NCI-H2081 treated with DMSO at 0.1 percent for 48 hours (cell line): ENCODE data around the gene ATP5F1D.
"Not testable (repeated sequence)": the region's sequence is repeated elsewhere in the genome, so short reads cannot be mapped to it uniquely, and the experiment has no call there.

ENCODE experiments used
- DNase-seq: peaks from one replicate; lab custom pipeline; 2025; lab: John Stamatoyannopoulos, UW

The ATP5F1D gene

DNA sequence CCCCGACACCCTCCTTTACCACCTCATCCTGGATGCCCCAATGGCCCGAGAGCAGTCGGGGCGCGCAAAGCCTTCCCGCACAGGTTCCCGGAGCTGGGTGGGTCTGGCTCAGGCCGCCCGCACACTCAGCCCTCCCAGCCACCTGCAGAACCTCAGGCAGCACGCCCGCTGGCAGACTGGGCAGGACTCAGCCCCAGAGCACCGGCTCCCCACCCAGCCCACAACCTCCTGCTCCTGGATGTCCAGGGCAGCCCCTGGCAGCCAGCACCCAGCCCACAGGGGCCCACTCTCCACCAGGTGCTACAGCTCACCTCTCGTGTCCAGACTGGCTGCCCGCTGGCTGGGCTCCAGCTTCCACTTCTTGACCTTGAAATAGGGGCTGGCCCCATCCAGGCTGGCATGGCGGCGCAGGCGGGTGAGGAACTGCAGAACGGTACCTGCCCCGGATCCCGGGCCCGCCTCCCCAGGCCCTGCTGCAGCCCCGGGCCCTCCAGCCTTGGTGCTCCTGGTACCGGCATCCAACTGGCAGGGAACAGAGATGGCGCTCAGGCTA, 8.4 kb upstream of the ATP5F1D start:
- DNase-seq = no peak

DNA sequence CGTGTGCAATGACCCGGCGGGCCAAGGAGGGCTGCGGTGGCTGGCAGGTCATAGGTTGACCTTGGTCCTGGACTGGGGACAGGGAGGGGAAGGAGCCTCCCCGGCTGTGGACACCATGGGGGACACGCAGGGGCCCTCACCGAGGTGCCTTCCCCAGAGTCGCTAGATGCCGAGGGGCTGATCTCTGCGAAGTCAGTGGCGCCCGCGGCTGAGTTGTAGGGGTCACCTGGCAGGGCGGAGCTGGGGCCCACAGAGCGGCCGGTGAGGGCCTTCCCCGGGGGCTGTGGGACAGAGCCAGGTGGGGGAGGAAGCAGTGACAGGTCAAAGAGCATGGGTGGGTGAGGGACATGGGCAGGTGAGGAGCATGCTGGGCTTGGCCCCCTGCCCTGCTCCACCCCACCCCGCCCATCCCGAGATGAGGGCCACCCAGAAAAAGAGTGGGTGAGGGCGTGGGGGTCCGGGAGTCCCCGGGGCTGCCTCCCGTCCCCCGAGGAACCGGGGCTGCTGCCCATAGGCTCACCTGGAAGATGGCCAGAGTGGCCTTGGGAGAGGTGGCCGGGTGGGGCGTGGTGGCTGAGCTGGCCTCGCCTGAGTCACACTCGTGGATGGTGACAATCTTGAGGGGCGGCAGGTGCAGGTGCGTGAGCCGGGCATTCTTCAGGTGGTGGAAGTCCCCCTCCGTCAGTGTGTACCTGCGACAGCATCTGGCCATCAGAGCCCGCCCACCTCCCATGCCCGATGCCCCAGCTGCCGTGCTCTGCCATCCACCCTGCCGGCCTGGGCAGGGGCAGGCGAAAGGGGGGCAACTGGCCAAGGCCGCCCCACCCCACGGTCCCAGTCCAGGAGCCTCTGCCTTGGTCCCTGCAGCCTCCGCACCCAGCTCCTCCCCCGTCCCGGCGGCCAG, 7.2 kb upstream of the ATP5F1D start:
- no peak for DNase-seq

GRCh38 chr19:1234955-1235380, 6.6 kb upstream of the ATP5F1D start:
- no peak for DNase-seq

DNA sequence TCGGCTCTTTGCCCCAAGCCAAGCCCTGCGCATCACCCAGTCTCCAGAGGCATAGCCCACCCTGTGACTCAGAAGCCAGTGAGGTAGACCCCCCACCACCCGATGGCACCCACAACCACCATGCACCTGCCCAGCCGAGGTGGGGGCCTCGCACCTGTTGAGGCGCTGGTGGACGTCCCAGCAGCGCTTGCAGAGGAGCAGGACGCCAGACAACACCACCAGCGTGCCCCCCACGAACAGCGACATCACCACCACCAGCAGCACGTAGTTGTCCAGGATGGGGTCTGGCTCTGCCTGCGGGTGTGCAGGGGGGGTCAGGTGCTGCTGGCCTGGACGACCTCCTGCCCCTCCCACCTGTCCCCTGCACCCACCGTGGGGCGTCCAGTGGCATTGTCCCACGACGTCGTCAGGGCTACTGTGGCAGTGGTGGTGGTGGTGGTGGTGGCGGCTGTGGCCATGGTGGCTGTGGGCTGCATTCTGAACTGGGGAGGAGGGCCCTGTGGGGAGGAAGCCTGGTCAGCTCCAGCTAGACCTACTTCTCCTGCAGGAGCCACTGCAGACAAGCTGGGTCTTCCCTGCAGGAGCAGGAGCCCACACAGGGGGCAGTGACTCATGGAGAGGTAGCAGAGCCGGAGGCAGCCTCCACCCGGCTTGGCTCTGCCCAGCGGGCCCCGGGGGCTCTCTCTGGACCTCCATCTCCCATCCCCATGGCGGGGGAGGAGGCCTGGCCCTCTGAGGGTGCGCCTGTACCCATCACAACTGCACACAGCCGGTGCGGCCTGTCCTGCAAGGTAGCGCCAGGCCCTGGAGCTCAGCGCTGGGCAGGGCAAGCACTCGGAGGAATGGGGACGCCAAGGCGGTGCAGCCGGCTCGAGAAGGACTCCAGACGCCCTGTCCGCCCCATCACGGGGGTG, 5.7 kb upstream of the ATP5F1D start:
- no peak for DNase-seq

DNA sequence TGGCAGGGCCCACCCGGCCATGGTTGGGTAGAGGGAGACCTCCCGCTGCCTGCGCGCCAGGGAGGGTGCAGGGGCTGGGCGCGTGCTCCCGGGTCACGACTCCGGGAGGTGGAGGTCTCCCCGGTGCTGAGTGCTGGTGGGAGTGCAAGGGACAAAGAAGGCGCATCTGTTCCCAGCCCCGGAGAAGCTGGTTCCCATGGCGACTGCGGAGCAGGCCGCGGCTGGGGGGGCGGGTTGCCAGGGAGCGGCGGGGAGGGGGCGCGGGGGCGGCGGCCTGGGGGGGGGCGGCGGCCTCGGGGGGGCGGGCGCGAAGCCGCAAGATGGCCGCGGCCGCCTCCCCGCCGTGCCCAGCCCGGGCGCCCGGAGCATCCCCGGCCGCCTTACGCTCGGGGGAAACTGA, 5.0 kb upstream of the ATP5F1D start:
- DNase-seq = no peak

DNA sequence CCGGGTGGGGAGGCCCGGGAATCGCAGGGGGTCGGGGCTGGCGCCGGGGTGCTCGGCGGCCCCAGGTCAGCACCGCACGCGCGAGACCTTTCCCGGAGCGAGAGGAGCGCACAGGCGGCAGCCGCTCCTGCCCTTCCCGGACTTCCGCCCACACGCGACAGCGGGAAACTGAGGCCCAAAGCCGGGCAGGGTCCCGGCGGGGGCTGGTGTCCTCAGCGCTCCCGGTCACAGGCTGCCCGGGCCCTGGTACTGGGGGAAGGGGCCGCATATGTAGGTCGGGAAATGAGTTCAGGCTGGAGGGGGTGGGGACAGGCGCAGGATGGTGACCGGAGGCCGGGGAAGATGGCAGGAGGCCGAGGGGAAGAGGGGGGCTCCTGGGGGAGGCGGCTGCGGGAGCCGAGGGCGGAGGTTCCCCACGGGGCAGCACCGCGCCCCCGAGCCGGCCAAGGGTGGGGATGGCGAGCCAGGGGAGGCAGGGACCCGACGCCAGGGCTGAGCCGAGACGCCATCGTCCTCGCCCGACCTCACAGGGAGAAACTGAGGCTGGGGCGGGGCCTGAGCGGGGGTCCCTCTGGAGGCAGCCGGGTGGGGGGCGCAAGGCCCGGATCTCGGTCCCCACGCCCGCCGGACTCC, 4.4 kb upstream of the ATP5F1D start:
- DNase-seq = no peak

DNA sequence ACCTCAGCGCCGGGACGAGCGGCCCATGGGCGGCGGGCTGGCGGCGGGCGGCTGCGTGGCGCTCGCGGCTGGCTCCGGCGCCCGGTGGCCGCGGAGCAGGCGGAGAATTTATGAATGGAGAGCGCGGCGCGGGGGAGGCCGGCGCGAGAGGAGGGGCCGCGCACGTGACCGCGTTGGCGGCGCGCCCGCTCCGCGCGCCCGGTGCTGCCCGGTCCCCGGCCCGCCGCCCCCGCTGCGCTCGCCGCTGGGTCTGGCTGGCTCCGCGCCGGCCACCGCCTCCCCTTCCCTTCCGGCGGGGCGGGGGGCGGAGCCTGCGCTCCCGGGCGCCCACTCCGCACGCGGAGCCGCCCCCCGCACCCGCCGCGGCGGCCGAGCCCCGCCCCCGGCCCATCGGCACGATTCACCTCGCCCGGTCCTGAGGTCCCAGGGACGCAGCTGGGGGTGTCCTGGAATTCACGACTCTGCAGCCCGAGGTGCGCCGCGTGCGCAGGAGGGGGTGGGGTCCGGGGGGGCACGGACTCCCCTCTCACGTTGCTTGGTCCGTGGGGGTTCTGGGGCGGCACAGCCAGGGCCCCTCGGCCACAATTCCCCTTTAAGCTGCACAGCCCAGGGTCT, 3.7 kb upstream of the ATP5F1D start, which contains the start of gene CBARP:
Gene CBARP (minus strand): TSS at position 252 of the 615 bp plus-strand sequence. CDS start 1,905 bp downstream, outside the sequence.
- no peak for DNase-seq

DNA sequence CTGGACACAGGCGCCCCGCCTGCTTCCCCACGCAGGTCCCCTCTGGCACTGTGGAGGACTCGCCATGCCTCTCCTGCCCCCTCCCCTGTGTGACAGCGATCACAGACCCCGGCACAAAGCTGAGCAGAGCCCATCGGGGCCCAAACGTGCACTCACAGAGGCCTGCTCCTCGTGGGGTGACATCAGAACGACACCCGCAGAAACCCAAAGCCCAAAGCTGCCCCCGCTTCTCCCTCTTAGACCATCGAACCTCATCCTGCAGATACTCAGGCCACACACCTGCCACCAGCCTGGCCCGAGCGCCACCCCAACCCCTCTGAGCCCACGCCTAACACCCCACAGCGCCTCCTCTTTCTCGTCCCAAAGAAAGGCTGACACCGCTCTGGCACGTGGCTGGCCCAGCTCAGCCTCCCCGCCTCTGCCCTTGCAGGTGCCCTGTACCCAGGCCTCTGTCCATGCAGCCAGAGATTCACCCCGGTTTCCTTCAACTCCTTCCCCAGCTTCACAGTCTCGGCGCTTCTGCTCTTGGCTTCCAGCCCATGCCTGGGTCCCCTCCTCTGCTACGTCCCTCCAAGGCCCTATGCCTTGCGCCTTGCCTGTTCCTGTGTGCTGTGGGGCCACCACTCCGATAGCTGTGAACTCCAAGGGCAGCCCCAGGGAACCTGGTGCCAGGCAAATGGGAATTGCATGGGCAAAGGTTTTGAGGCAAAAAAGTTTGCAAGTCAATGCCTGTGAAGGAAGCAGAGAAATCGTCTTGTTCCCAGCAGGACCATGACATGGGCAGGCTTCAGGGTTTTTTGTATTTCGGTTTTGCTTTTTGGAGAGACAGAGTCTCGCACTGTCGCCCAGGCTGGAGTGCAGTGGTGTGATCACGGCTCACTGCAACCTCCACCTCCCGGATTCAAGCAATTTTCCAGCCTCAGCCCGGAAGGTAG, 2.9 kb upstream of the ATP5F1D start:
- DNase-seq = no peak

DNA sequence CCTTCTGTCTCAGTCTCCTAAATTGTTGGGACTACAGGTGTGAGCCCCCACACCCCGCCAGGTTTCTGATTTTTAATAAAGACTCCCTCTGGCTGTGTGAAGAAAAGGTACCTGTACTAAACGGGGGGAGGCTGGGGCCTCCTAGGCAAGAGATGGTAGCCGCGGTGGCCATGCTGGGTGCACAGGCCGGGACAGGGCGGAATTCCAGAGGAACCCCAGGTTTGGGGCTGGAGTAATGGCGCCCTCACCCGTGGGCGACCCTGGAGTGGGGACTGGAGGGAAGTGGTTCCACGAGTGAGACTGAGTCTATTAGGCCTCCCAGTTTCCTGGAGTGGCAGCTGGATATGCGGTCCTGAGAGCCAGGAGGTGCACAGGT, 2.1 kb upstream of the ATP5F1D start:
- DNase-seq = no peak

GRCh38 chr19:1239796-1240737, 1.5 kb upstream of the ATP5F1D start:
- peak; percentile 48 for DNase-seq

DNA sequence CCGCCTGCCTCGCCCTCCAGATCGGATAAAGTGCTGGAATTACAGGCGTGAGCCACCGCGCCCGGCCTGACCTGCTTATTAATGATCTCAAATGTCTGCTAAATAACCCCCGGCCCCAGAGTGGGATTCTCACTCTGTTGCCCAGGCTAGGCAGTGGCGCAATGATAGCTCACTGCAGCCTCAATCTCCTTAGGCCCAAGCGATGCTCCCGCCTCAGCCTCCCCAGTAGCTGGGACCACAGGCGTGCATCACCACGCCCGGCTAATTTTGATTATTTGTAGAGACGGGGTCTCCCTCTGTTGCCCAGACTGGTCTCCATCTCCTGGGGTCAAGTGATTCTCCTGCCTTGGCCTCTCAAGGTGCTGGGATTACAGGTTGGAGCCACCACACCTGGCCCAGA, 626 bp upstream of the ATP5F1D start:
- no peak for DNase-seq

DNA sequence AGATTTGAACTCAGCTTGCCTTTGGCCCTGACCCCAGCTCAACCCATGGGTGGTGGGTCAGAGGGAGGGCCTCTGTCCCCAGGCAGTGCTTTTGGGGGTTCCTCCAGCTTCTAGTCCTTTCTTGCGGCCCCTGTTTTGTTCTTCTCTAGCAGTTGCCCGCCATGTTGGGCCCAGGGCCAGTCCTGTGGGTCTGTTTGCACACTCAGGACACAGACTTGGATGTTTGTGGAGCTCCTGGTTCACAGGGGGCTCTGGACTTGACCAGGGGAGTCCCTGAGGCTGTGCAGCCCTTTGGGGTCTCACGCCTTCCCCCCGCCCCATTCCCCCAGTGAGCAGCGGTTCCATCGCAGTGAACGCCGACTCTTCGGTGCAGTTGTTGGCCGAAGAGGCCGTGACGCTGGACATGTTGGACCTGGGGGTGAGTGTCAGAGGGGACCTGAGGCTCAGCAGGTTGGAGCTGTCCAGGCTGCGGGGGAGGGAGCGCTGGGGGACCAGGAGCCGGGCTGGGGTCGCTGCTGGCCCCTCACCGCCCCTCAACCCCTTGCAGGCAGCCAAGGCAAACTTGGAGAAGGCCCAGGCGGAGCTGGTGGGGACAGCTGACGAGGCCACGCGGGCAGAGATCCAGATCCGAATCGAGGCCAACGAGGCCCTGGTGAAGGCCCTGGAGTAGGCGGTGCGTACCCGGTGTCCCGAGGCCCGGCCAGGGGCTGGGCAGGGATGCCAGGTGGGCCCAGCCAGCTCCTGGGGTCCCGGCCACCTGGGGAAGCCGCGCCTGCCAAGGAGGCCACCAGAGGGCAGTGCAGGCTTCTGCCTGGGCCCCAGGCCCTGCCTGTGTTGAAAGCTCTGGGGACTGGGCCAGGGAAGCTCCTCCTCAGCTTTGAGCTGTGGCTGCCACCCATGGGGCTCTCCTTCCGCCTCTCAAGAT, 2.5 kb downstream of the ATP5F1D start:
- DNase-seq = no peak

DNA sequence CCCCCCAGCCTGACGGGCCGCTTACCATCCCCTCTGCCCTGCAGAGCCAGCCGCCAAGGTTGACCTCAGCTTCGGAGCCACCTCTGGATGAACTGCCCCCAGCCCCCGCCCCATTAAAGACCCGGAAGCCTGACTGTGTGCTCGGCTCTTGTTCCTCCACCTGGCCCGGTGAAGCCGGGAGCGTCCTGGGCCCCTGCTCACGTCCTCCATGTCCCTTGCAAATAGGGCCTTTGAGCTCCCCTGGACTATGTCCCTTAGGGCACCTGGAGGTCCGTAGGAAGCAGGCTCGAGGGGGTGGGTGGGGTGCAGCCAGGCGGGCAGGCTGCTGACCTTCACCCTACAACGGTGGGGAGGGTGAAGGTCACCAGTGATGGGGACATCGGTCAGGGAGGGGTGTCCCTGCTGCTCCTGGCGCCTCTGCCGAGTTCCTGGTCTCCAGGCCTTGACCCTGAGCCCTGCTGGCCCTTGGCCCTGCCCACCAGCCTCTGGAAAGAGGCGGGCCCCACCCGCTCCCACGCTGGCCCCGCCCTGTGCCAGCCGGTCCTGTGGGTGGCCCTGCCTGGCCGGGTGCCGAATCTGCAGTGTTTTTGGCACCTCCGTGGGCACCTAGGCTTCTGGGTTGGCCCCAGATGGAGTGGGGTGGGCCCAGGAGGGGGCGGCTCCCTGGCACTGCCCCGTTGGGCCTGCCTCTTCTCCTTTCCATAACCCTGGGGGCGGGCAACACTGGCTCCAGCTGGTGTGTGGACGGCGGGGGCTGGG, 3.3 kb downstream of the ATP5F1D start:
- DNase-seq = no peak

- DNase-seq = no peak
These were observed 4.1 kb downstream of the ATP5F1D start for GRCh38 chr19:1245494-1246264.

DNA sequence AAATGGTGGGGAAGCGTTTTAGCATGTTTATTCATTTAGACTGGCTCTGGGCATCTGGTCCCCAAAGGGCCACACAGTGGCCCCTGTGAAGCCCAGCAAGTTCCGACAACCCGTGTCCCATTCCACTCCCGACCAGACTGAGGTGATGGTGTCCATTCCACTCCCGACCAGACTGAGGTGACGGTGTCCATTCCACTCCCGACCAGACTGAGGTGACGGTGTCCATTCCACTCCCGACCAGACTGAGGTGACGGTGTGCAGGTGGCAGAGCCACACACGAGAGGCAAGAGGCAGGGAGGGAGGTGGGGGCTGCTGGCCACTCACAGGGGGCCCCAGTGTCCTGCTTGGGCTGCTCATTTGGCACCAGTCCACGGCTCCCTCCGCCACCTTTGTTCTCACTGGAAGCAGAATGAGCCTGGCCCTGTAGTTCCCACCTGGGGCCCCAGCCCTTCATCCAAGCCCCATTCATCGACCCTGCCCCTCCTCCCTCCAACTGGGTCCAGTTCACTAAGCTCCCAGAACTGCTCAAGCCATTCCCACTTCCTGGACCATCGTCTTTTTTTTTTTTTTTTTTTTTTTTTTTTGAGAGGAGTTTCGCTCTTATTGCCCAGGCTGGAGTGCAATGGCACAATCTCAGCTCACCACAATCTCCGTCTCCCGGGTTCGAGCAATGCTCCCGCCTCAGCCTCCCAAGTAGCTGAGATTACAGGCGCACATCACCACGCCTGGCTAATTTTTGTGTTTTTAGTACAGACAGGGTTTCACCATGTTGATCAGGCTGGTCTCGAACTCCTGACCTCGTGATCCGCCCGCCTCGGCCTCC, 4.9 kb downstream of the ATP5F1D start:
- DNase-seq = not testable (repeated sequence)

- DNase-seq = no peak
These were observed 6.2 kb downstream of the ATP5F1D start for GRCh38 chr19:1247748-1248138.
